ENCODE measurements around the gene FTCDNL1. TPM values are rescaled to one million over a fixed set of nuclear protein-coding genes. Genes with fewer than 3 reads are reported as not detected.
A peak's percentile ranks its signal among the peaks of the same experiment; 100 is the strongest.

FTCDNL1 gene
- total RNA-seq, 1 experiment from 2014 or later, result not detected

DNA sequence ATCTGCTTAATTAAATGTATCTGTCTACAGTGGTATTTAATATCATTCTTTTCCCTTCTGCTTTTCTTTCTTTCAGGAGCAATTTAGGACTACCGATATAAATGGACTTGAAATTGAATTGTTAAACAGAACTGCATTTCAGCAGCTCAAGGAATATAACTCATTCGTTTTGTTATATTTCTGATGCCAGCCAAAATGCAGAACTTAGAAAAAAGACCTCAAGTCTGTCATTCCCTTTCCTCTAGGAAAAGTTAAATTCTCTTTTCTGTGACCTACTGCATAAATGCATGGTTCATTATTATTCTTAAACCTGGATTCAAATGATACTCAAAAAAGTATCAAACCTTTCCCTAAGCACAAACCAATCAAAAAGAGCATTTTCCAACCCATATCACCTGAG lies 21.4 kb downstream of the FTCDNL1 start:
- Histone ChIP-seq H3K27ac (no peak overlapping the region), H3K4me1 (replicated peaks) (no peaks in the 10 kb centered on the region), H3K36me3 (no peaks in the 10 kb centered on the region), H3K4me3 (no peak overlapping the region), H3K9me3 (replicated peaks) (no peaks in the 10 kb centered on the region), H3K27me3 (replicated peaks) (peaks cover 2% of the 10 kb centered on the region)
- no peak for DNase-seq (ENCODE audit: low read depth in 1 of 2, low spot score in 2 of 2)

DNA sequence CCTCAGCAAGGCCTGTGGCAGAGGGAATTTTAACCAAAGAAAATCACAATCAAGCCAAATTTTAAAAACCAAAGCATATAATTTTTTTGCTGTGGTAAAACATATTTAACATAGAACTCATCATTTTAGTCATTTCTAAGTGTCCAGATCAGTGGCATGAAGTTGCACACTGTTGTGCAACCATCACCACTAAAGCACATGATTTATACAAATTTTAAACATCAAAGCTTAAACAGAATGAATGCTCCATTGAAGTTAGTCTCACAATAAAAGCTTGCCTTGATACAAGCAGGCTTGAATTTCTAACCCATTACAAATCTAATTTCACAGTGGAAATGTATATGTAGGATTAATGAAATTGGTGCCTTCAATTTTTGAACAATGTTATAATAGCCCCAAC lies 31.2 kb downstream of the FTCDNL1 start:
- H3K27me3 ChIP-seq (replicated peaks), result peaks cover 4% of the 10 kb centered on the region; the same call in 1 of the 2 replicates
- H3K4me3 ChIP-seq, result no peak overlapping the region
- no peaks in the 10 kb centered on the region for H3K36me3 ChIP-seq
- no peaks in the 10 kb centered on the region for H3K9me3 ChIP-seq (replicated peaks)
- H3K4me1 ChIP-seq (replicated peaks), result no peaks in the 10 kb centered on the region
- no peak for DNase-seq (ENCODE audit: low read depth in 1 of 2, low spot score in 2 of 2)
- H3K27ac ChIP-seq, result no peak overlapping the region

DNA sequence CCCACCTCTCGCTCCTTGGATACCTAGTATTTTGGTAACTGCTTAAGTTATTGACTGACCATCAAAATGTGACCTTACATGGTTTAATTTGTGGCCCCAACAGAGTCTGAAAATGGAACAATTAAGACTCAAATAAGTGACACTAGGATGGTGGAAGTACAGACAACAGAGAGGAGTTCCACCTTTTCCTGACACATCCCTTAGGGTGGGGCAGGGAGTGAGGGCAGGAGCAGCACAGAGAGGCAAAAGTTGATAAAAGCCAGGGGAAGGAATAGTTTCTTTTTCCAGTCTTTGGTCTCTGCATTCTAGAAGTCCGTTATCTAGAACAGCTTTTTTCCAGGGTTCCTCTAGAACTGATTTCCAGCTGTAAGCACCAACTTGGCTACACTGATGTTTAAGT lies 32.2 kb downstream of the FTCDNL1 start:
- Histone ChIP-seq H3K36me3 (no peaks in the 10 kb centered on the region), H3K27ac (no peak overlapping the region), H3K27me3 (replicated peaks) (peaks cover 9% of the 10 kb centered on the region), H3K4me3 (no peak overlapping the region), H3K9me3 (replicated peaks) (no peaks in the 10 kb centered on the region), H3K4me1 (replicated peaks) (no peaks in the 10 kb centered on the region)
- no peak for DNase-seq (ENCODE audit: low read depth in 1 of 2, low spot score in 2 of 2)

DNA sequence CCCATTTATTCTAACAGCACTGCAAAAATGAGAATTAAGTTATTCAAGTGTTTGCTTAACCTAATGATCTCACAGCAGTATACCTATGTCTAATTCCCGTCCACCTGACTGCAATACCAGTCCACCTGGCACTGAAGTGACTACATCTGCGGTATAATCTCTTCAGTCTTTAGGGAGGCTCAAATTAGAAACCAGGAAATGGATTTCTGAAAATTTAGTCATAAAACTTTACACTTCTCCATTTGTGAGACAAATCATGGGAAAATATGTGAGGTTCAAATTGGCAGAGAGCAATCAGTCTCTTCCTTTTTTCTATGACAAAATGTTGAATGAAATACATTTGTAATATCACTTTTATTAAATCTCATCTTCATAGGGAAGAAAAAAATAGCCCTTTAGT lies 33.0 kb downstream of the FTCDNL1 start:
- no peaks in the 10 kb centered on the region for H3K4me1 ChIP-seq (replicated peaks)
- H3K9me3 ChIP-seq (replicated peaks), result no peaks in the 10 kb centered on the region
- peaks cover 12% of the 10 kb centered on the region for H3K27me3 ChIP-seq (replicated peaks)
- no peak for DNase-seq (ENCODE audit: low read depth in 1 of 2, low spot score in 2 of 2)
- no peak overlapping the region for H3K27ac ChIP-seq
- no peaks in the 10 kb centered on the region for H3K36me3 ChIP-seq
- H3K4me3 ChIP-seq, result no peak overlapping the region

DNA sequence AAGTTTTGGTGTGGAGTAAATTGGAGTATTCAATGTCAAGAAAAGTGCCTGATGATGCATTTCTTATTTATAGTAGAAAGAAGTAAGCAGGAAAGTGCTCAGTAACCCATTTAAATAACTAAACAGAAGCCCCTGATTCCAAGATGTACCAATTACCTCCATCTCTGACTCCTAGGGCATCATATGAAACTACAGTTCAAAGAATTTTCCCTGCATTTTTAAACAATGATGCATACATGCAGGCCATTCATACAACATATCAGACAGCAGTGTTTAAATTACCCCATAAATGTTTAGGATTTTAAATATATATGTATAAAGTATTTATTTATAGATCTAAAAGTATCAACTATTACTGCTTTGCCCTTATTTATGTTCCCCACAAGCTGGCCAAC lies 36.2 kb downstream of the FTCDNL1 start:
- DNase-seq (ENCODE audit: low read depth in 1 of 2, low spot score in 2 of 2), result no peak
- Histone ChIP-seq H3K27me3 (replicated peaks) (peaks cover 24% of the 10 kb centered on the region), H3K4me3 (no peak overlapping the region), H3K9me3 (replicated peaks) (no peaks in the 10 kb centered on the region), H3K4me1 (replicated peaks) (no peaks in the 10 kb centered on the region), H3K36me3 (no peaks in the 10 kb centered on the region), H3K27ac (no peak overlapping the region)

DNA sequence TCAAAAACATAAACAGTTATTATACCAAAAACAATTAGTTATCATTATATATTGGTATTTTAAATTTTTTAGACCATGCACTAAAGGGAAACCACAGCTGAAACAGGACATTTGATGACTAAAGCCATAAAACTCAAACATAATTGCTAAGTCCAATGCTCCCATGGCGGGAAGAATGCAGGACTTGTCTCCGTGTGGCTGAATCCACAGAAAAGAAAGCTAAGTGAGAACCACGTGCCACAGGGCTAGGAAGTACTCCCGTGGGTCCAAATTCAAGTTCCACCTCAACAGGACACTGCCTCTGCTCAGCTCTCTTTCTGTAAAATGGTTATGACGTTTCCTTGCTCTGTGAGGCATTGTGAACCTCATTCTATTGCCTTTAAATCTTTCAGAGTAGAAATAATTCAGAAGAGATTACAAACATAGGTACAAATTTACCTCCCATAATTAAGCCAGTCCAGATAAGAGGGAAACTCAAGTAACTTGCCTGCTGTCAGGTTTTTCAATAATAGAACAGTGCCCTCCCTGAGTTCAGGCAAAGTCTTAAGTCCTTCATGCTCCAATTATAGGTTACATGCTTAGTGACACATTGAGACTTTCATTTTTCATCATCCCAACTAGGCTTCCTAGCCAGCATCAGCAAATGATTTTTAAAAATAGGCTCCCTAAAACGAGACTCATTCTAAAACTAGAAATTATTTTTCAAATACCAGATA lies 36.7 kb downstream of the FTCDNL1 start:
- Histone ChIP-seq H3K27me3 (replicated peaks) (peaks cover 24% of the 10 kb centered on the region), H3K9me3 (replicated peaks) (no peaks in the 10 kb centered on the region), H3K36me3 (no peaks in the 10 kb centered on the region), H3K4me3 (no peak overlapping the region), H3K4me1 (replicated peaks) (no peaks in the 10 kb centered on the region), H3K27ac (no peak overlapping the region)
- no peak for DNase-seq (ENCODE audit: low read depth in 1 of 2, low spot score in 2 of 2)

DNA sequence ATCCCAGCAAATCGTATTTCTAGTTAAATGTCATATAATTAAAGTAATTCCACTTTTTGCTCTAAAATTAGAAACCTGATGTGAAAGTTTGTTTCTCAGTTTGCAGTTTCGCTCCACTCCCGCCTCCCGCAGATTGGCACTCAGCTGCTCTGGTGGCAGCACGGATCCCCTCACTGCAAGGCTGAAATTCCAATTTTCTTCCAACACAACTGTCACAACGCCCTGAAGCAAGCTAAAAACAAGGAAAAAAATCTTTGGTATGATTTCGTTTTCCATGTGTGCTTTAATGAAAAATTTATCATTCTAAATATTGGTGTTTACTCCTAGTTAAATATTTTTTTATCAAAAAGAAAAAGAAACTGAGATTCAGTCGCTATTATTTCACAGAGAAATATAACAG lies 38.5 kb downstream of the FTCDNL1 start:
- Histone ChIP-seq H3K36me3 (no peaks in the 10 kb centered on the region), H3K27ac (no peak overlapping the region)

DNA sequence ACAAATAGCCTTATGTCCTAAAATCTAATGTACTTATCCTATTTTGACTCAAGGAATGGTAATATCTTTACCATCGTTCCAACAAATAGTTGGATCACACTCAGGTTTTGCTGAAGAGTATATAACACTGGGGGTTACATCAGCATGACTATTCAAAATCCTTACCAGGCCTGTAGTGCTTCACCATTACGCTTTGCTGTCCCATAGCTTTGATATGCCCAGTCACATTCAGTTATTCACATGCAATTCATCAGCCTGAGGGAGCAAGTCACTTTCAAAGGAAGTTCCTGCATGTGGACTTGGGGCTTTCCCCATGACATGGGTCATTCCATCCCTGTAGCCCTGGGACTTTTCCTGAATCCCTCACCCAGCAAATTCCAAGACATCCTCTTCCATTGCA lies 39.6 kb downstream of the FTCDNL1 start:
- H3K4me3 ChIP-seq, result no peak overlapping the region
- H3K9me3 ChIP-seq (replicated peaks), result no peaks in the 10 kb centered on the region
- H3K27me3 ChIP-seq (replicated peaks), result peaks cover 24% of the 10 kb centered on the region
- H3K27ac ChIP-seq, result no peak overlapping the region
- DNase-seq (ENCODE audit: low read depth in 1 of 2, low spot score in 2 of 2), result no peak
- no peaks in the 10 kb centered on the region for H3K36me3 ChIP-seq
- H3K4me1 ChIP-seq (replicated peaks), result no peaks in the 10 kb centered on the region

More for the DNA sequence above, 38.5 kb downstream of the FTCDNL1 start:
- Histone ChIP-seq H3K9me3 (replicated peaks) (no peaks in the 10 kb centered on the region), H3K27me3 (replicated peaks) (peaks cover 24% of the 10 kb centered on the region), H3K4me3 (no peak overlapping the region), H3K4me1 (replicated peaks) (no peaks in the 10 kb centered on the region)
- DNase-seq (ENCODE audit: low read depth in 1 of 2, low spot score in 2 of 2), result no peak

DNA sequence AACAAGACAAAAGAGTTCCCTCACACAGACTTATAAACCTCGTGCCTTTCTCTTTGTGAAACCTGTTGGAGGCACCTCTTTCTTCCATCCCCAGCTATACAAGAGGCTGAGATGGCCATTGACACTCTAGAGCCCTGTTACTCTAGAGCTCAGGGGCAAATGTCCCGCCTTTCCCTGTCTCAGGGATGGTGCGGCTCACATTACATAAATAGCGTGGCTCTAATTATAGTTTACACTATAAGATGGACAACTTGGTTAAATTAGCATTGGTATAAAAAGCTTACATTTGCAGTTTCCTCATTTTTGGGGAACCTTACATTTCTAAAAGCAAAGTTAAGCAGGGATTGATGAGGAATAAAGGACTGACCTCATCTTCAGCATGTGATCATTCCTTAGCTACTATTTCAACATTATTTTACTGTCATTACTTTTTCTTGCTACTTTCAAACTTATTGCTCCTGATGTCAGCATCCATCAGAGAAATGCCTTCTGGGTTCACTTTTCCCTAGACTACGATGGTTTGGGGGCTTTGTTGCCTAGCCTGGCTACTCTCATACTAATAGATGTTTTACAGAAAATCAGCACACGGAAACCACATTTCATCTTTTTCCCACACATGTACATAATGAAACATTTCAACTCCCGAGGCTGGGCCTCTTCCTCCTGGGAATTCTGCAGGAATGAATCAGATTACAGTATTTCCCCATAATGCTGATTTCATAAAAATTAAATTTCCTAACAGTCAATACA lies 40.4 kb downstream of the FTCDNL1 start:
- H3K27ac ChIP-seq, result no peak overlapping the region
- no peaks in the 10 kb centered on the region for H3K36me3 ChIP-seq
- H3K4me1 ChIP-seq (replicated peaks), result no peaks in the 10 kb centered on the region
- DNase-seq (ENCODE audit: low read depth in 1 of 2, low spot score in 2 of 2), result no peak
- no peak overlapping the region for H3K4me3 ChIP-seq
- no peaks in the 10 kb centered on the region for H3K9me3 ChIP-seq (replicated peaks)
- peaks cover 24% of the 10 kb centered on the region for H3K27me3 ChIP-seq (replicated peaks)

DNA sequence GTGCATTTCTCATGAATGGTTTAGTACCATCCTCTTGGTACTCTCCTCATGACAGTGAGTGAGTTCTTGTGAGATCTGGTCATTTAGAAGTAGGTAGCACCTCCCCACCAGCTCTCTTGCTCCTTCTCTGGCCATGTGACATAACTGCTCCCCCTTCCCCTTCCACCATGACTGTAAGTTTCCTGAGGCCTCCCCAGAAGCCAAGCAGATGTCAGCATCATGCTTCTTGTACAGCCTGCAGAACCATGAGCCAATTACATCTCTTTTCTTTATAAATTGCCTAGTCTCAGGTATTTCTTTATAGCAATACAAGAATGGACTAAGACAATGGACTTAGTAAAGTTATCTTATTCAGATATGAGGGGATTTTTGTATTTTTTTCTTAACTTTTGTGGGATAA lies 43.0 kb downstream of the FTCDNL1 start:
- H3K4me3 ChIP-seq, result no peak overlapping the region
- no peaks in the 10 kb centered on the region for H3K36me3 ChIP-seq
- H3K9me3 ChIP-seq (replicated peaks), result no peaks in the 10 kb centered on the region
- DNase-seq (ENCODE audit: low read depth in 1 of 2, low spot score in 2 of 2), result no peak
- peaks cover 15% of the 10 kb centered on the region; the same call in 1 of the 2 replicates for H3K27me3 ChIP-seq (replicated peaks)
- no peaks in the 10 kb centered on the region for H3K4me1 ChIP-seq (replicated peaks)
- no peak overlapping the region for H3K27ac ChIP-seq

DNA sequence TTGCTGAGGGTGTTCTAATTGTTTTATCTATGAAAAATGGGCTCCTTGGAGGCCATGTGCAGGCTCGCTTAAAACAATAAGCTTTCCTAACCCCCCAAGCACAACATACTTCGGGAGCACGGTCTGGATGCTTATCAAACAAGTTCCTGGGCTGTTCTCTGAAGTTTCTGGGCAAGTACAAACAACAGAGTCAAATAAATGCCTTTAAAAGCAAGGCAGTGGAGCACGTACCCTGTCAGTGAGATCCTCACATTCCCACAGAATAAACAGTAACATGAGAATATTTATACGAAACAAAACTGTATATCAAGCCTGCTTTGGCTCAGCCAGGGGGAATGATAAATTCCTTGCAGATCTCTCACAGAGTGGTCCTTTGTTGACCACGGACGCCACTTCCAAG lies 44.8 kb downstream of the FTCDNL1 start:
- H3K27ac ChIP-seq, result no peak overlapping the region
- peak in 1 of 2 experiments; percentile 7 for DNase-seq (ENCODE audit: low read depth in 1 of 2, low spot score in 2 of 2)
- no peak overlapping the region for H3K4me3 ChIP-seq
- H3K4me1 ChIP-seq (replicated peaks), result no peaks in the 10 kb centered on the region
- H3K9me3 ChIP-seq (replicated peaks), result no peaks in the 10 kb centered on the region
- 0 out of 2 replicates have a peak, but pooled peaks cover 6% of the 10 kb centered on the region for H3K27me3 ChIP-seq (replicated peaks)
- no peaks in the 10 kb centered on the region for H3K36me3 ChIP-seq

DNA sequence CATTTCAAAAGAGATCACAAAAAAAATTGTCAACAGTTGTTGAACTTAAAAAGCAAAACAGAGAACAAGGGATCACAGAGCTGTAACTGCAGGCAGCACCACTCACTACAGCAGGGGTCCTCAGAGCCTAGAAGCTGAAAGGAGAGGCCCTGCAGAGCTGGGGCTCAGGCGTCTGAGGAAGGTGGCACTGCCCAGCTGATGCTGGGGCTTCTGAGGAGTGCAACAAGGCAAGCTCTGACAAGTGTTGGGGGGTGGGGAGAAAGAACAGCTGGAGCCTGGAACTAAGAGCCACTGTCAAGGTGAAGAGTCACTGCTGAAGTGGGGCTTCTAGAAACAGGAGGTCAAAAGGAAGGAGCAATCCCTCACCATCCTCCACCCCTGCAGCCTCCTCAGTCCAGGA lies 46.2 kb downstream of the FTCDNL1 start:
- no peaks in the 10 kb centered on the region for H3K4me1 ChIP-seq (replicated peaks)
- DNase-seq (ENCODE audit: low read depth in 1 of 2, low spot score in 2 of 2), result no peak
- H3K36me3 ChIP-seq, result no peaks in the 10 kb centered on the region
- H3K9me3 ChIP-seq (replicated peaks), result no peaks in the 10 kb centered on the region
- H3K27ac ChIP-seq, result no peak overlapping the region
- H3K4me3 ChIP-seq, result no peak overlapping the region
- H3K27me3 ChIP-seq (replicated peaks), result 0 out of 2 replicates have a peak, but pooled peaks cover 8% of the 10 kb centered on the region

DNA sequence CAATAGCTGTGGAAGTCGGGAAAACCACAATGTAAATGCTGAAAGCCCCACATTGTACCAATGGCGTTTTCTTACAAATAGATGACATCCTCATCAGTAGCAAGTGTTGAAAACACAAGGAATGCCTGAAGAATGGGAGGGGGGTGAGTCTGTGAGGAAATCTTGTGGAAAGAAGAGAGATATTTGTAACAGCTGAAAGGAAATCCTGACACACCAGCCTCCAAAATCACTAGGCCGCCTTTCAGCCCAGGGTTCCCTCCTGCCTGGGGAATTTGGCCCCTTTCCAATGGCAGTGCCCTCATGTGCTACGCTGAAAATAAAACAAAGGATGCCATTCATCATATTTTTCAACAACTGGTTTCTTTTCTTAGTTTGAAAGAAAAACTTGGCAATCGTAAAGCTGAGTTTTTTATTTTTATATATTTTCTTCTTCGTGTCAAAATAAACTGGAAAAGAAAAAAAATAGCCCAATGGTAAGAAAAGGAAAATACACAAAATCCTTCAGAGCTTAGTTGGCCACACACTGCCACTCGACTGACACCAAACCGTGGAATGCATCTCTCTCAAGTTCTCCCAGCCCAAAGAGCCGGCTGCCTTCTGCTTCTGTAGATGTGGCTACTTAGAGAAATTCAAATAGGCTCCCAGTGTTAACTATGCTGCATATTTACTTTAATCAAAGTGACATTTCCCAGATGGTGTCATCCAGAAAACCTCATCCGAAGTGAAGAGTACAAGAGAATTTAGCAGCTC lies 52.0 kb downstream of the FTCDNL1 start:
- no peaks in the 10 kb centered on the region for H3K4me1 ChIP-seq (replicated peaks)
- peak in 1 of 2 experiments; percentile 3 for DNase-seq (ENCODE audit: low read depth in 1 of 2, low spot score in 2 of 2)
- H3K27me3 ChIP-seq (replicated peaks), result peaks cover 21% of the 10 kb centered on the region
- no peak overlapping the region for H3K27ac ChIP-seq
- H3K4me3 ChIP-seq, result no peak overlapping the region
- no peaks in the 10 kb centered on the region for H3K9me3 ChIP-seq (replicated peaks)
- H3K36me3 ChIP-seq, result no peaks in the 10 kb centered on the region
